Sigmoid colon (tissue), 7 donors: ENCODE data around the gene GPATCH4. TPM values are rescaled to one million over a fixed set of nuclear protein-coding genes. Genes with fewer than 3 reads are reported as not detected.
A peak's percentile ranks its signal among the peaks of the same experiment; 100 is the strongest.
"Not testable (repeated sequence)": the region's sequence is repeated elsewhere in the genome, so short reads cannot be mapped to it uniquely, and the experiment has no call there.

ENCODE experiments used
- DNase-seq: peaks from one replicate; pipeline ENCODE4 v3.0.0-alpha.2; 2019
- H3K27ac ChIP-seq, 4 donors: fragments of 200-600 bp; sonication (generic); one replicate each; pipeline ENCODE4 v1.5.1; 2016 to 2019; ENCODE audit warnings: mild to moderate bottlenecking in 1 of 4
- H3K27me3 ChIP-seq, 3 donors: fragments of 200-600 bp; sonication (generic); one replicate each; pipeline ENCODE4 v1.5.1; 2019; ENCODE audit warnings: mild to moderate bottlenecking in 1 of 3
- H3K36me3 ChIP-seq, 4 donors: fragments of 200-600 bp; sonication (generic); one replicate each; pipeline ENCODE4 v1.5.1; 2016 to 2019
- H3K4me1 ChIP-seq, 4 donors: fragments of 200-600 bp; sonication (generic); one replicate each; pipeline ENCODE4 v1.5.1; 2017 to 2019
- H3K4me3 ChIP-seq, 4 donors: fragments of 200-600 bp; sonication (generic); one replicate each; pipeline ENCODE4 v1.5.1; 2017 to 2019; ENCODE audit warnings: mild to moderate bottlenecking in 2 of 4, moderate library complexity in 1 of 4
- H3K9me3 ChIP-seq, 4 donors: fragments of 200-600 bp in 3 of 4; sonication (generic) in 3 of 4; one replicate each; pipeline versions ENCODE4 v1.5.1 to v1.6.1; 2013 to 2019
- EP300 ChIP-seq, 4 donors: sonication (generic); formaldehyde crosslinking; IDR thresholded peaks; one replicate each; pipeline ENCODE4 v1.6.1; 2017; ENCODE audit warnings: antibody characterized with exemption in 4 of 4
- POLR2A ChIP-seq, 2 donors: fragments of 450-650 bp; IDR thresholded peaks; one replicate each; pipeline ENCODE4 v1.6.1; 2016; ENCODE audit warnings: antibody characterized with exemption in 2 of 2, mild to moderate bottlenecking in 2 of 2, moderate library complexity in 2 of 2
- POLR2AphosphoS5 ChIP-seq, 4 donors: sonication (generic); formaldehyde crosslinking; IDR thresholded peaks; one replicate each; pipeline ENCODE4 v1.6.1; 2017; ENCODE audit warnings: antibody characterized with exemption in 4 of 4
- WGBS, 2 donors: extraction: QIAGEN DNeasy Blood & Tissue Kit; methylation state at CpG; one replicate each; pipeline ENCODE4 v1.1.7; 2013; 5-methylcytosine and 5-hydroxymethylcytosine counted together
- intact Hi-C: fragments of 100-400 bp; cut with DNase I; formaldehyde crosslinking; loops from one replicate; pipeline ENCODE4 v1.15.1; 2023
- polyA plus RNA-seq, 3 donors: library from polyadenylated mRNA; stranded (reverse); fragments of 200-250 nt; gene quantifications; one replicate each; pipeline ENCODE4 v1.2.3, GENCODE V29; 2013
- total RNA-seq, 4 donors: library from RNA; depleted of rRNA; stranded (reverse); fragments of >200 nt; gene quantifications; one replicate each; pipeline ENCODE4 v1.1.0, GENCODE V29; 2016
- TF ChIP-seq, protein P1 (sequence below), 4 experiments: fragments of 450-650 bp in 3 of 4; fragments of 200-600 bp in 1 of 4; IDR thresholded peaks; one replicate each; pipeline ENCODE4 v1.5.1; 2016 to 2019; ENCODE audit warnings: antibody characterized with exemption in 4 of 4, mild to moderate bottlenecking in 3 of 4, moderate library complexity in 2 of 4
- donor health status: healthy with polysubstance abuse.
- donor health status: Bipolar disorder and iron deficiency.
- donor health status: healthy.

The GPATCH4 gene
- total and polyA plus RNA-seq, 7 donors: 10.2 to 32.9 (median 17.4) TPM

DNA sequence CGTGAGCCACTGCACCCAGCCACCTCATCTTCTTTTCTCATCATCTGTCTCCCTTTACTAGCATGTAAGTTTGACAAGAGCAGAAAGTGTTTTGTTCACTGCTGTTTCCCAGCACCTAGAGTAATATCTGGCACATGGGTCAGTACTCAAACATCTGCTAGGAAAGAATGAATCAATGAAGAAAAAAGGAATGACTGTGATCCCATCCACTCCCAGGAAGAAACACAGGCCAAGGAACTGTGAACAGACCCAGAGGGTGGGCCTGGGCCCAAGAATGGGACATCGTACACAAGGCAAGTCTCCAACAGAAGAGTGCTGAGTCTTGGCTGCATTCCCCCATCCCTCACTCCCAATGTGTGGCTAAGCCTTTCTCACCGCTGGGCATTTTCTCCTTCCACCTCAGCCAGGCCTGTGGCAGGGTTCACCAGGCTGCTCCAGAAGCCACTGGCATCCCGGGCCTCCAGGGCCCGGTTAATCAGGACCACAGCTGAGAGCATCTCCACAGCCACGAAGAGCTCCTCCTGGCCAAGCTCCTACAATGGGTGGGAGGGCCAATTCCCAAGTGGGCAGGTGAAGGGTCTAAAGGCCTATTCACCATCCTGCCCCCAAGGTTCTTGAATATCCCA, 47.3 kb downstream of the GPATCH4 start:
- no peaks in the 10 kb centered on the region for H3K27me3 ChIP-seq
- peaks cover 0 to 10% (median 5%) of the 10 kb centered on the region in 4 donors for H3K4me1 ChIP-seq
- no peak overlapping the region for H3K4me3 ChIP-seq
- TF ChIP-seq POLR2AphosphoS5 (IDR thresholded peaks at IDR 0.05) (peak in 3 of 4 donors; percentile 13 to 62 (median 34)), EP300 (IDR thresholded peaks at IDR 0.05) (peak in 1 of 4 donors; percentile 20), POLR2A (IDR thresholded peaks at IDR 0.05) (no peak)
- TF ChIP-seq, protein P1, sequence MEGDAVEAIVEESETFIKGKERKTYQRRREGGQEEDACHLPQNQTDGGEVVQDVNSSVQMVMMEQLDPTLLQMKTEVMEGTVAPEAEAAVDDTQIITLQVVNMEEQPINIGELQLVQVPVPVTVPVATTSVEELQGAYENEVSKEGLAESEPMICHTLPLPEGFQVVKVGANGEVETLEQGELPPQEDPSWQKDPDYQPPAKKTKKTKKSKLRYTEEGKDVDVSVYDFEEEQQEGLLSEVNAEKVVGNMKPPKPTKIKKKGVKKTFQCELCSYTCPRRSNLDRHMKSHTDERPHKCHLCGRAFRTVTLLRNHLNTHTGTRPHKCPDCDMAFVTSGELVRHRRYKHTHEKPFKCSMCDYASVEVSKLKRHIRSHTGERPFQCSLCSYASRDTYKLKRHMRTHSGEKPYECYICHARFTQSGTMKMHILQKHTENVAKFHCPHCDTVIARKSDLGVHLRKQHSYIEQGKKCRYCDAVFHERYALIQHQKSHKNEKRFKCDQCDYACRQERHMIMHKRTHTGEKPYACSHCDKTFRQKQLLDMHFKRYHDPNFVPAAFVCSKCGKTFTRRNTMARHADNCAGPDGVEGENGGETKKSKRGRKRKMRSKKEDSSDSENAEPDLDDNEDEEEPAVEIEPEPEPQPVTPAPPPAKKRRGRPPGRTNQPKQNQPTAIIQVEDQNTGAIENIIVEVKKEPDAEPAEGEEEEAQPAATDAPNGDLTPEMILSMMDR (IDR thresholded peaks at IDR 0.05): no peak
- H3K27ac ChIP-seq: peak overlapping the region in 3 of 4 donors; percentile 39 to 60 (median 48)
- intact Hi-C loops: no loop called here
- WGBS, 2 donors: 89 to 94% methylated on average over 6 of the region's 6 CpGs
- no peaks in the 10 kb centered on the region for H3K9me3 ChIP-seq
- no peaks in the 10 kb centered on the region for H3K36me3 ChIP-seq
- DNase-seq: peak; percentile 79

DNA sequence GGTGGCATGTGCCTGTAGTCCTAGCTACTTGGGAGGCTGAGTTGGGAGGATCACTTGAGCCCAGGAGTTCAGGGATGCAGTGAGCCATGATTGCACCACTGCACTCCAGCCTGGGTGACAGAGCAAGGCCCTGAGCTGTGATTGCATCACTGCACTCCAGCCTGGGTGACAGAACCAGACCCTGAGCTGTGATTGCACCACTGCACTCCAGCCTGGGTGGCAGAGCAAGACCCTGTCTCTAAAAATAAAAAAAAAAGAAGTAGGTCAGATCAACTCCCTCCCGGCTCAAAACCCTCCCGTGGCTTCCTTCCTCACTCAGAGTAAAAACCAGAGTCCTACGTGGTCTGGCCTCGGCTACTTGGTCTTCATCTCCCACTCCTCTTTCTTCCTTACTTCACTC, 48.3 kb downstream of the GPATCH4 start:
- H3K9me3 ChIP-seq, H3K36me3 ChIP-seq, H3K4me3 ChIP-seq, intact Hi-C loops, H3K27me3 ChIP-seq: not testable (repeated sequence)
- peak overlapping the region in 2 of 4 donors; percentile 48 to 60 for H3K27ac ChIP-seq
- WGBS, 2 donors: 61 to 86% methylated on average over 4 of the region's 4 CpGs
- peaks cover 0 to 10% (median 5%) of the 10 kb centered on the region in 4 donors for H3K4me1 ChIP-seq
- DNase-seq: peak; percentile 65

DNA sequence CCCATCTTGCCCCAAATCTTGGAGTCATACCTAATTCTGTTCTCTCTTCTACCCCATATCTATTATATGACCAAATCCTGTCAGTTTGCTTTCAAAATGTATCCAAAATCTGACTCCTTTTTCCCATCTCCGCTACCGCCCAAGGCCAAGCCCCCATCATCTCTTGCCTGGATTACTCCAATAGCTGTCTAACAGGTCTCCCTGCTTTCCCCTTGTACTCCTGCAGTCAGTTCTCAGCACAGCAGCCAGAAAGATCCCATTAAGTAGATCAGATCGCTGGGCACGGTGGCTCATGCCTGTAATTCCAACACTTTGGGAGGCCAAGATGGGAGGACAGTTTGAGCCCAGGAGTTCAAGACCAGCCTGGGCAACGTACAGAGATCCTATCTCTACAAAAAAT, 48.8 kb downstream of the GPATCH4 start:
- Histone ChIP-seq H3K4me1 (peaks cover 0 to 10% (median 5%) of the 10 kb centered on the region in 4 donors), H3K9me3 (no peaks in the 10 kb centered on the region), H3K27me3 (no peaks in the 10 kb centered on the region), H3K27ac (no peak overlapping the region), H3K4me3 (no peak overlapping the region), H3K36me3 (no peaks in the 10 kb centered on the region)
- TF ChIP-seq, protein P1 (IDR thresholded peaks at IDR 0.05): no peak
- TF ChIP-seq POLR2A (IDR thresholded peaks at IDR 0.05) (no peak), POLR2AphosphoS5 (IDR thresholded peaks at IDR 0.05) (no peak), EP300 (IDR thresholded peaks at IDR 0.05) (no peak)
- WGBS, 2 donors: 76 to 78% methylated on average over 5 of the region's 5 CpGs
- peak; percentile 47 for DNase-seq
- intact Hi-C loops: no loop called here

- WGBS, 2 donors: 89 to 93% methylated on average over 6 of the region's 6 CpGs
- intact Hi-C loops: no loop called here
- TF ChIP-seq, protein P1 (IDR thresholded peaks at IDR 0.05): no peak
- no peak for TF ChIP-seq POLR2AphosphoS5 (IDR thresholded peaks at IDR 0.05)
- TF ChIP-seq POLR2A (IDR thresholded peaks at IDR 0.05): no peak
- no peak for TF ChIP-seq EP300 (IDR thresholded peaks at IDR 0.05)
- H3K36me3 ChIP-seq: no peaks in the 10 kb centered on the region
- H3K27ac ChIP-seq: no peak overlapping the region
- peaks cover 0 to 10% (median 5%) of the 10 kb centered on the region in 4 donors for H3K4me1 ChIP-seq
- H3K9me3 ChIP-seq: no peaks in the 10 kb centered on the region
- H3K27me3 ChIP-seq: no peaks in the 10 kb centered on the region
- peak; percentile 53 for DNase-seq
- H3K4me3 ChIP-seq: no peak overlapping the region
Observed at GRCh38 chr1:156551869-156552268, 49.4 kb downstream of the GPATCH4 start.

DNA sequence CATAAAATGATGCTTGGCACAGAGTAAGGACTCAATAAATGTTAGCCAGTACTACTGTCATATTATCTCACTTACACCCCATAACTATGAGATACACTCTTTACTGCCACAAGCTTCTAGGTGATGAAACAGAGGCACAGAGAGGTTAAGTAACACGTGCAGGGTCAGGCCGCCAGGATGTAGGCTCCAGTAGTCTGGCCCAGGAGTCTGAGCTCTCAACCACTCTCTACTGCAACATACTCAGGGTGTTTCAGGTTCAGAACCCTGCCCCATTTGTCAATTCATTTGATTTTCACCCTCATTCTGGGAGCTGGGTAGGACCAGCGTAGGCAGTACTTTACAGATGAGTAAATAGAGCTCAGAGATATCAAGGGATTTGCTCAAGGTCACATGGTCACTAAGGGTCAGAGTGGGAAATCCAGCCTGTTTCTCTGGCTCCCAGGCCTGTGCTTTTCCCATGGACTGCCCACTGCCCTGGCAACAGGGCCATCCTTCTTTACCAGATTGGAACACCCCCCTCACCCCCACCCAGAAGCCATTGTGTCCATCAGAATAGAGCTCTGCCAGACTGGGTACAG, 50.1 kb downstream of the GPATCH4 start:
- no peak overlapping the region for H3K4me3 ChIP-seq
- no peak for TF ChIP-seq POLR2AphosphoS5 (IDR thresholded peaks at IDR 0.05)
- no peak for TF ChIP-seq POLR2A (IDR thresholded peaks at IDR 0.05)
- TF ChIP-seq EP300 (IDR thresholded peaks at IDR 0.05): no peak
- TF ChIP-seq, protein P1 (IDR thresholded peaks at IDR 0.05): no peak
- H3K36me3 ChIP-seq: no peaks in the 10 kb centered on the region
- peaks cover 0 to 10% (median 5%) of the 10 kb centered on the region in 4 donors for H3K4me1 ChIP-seq
- H3K27me3 ChIP-seq: no peaks in the 10 kb centered on the region
- no peak overlapping the region for H3K27ac ChIP-seq
- H3K9me3 ChIP-seq: no peaks in the 10 kb centered on the region
- WGBS, 2 donors: 78 to 88% methylated on average over 3 of the region's 3 CpGs
- intact Hi-C loops: no loop called here
- DNase-seq: peak; percentile 37
